Keratinocyte (primary cell): ENCODE results near the gene FOCAD. TPM values are rescaled to one million over a fixed set of nuclear protein-coding genes. Genes with fewer than 3 reads are reported as not detected.

Experiments used
- DNase-seq: peaks from one replicate; pipeline ENCODE4 v3.0.0-alpha.2; 2011; ENCODE audit warnings: low read depth, missing footprints, low spot score
- FAIRE-seq: peaks from 2 replicates; lab custom pipeline; 2011; peaks lifted over from hg19 to GRCh38; lab: Jason Lieb, UNC
- H2AFZ ChIP-seq: 2 replicates; pipeline ENCODE4 v1.6.0; 2012; ENCODE audit warnings: low read length, control low read depth, inconsistent platforms; ENCODE audit not compliant: control insufficient read depth
- H3K27ac ChIP-seq: 2 replicates; pipeline ENCODE4 v1.5.1; 2011; ENCODE audit warnings: low read length; ENCODE audit not compliant: control insufficient read depth, insufficient read depth
- H3K27me3 ChIP-seq: 3 replicates; pipeline ENCODE4 v1.6.0; 2011; ENCODE audit warnings: low read length; ENCODE audit not compliant: control insufficient read depth, insufficient read depth; ENCODE audit errors: extremely low read depth
- H3K36me3 ChIP-seq, 2 experiments: 2 replicates in 1 of 2; 3 replicates in 1 of 2; pipeline ENCODE4 v1.5.1; 2011; ENCODE audit warnings: low read length in 2 of 2, mild to moderate bottlenecking in 1 of 2; ENCODE audit not compliant: control insufficient read depth in 2 of 2, insufficient read depth in 2 of 2; ENCODE audit errors: extremely low read depth in 1 of 2
- H3K4me1 ChIP-seq: 3 replicates; pipeline ENCODE4 v1.5.1; 2011; ENCODE audit warnings: low read length; ENCODE audit not compliant: control insufficient read depth, insufficient read depth; ENCODE audit errors: extremely low read depth
- H3K4me2 ChIP-seq: 3 replicates; pipeline ENCODE4 v1.6.0; 2011; ENCODE audit warnings: low read depth, low read length; ENCODE audit not compliant: control insufficient read depth, insufficient read depth; ENCODE audit errors: extremely low read depth
- H3K4me3 ChIP-seq, 3 experiments: fragments of 200-600 bp in 1 of 3; sonication (generic) in 1 of 3; 2 replicates in 2 of 3; 3 replicates in 1 of 3; pipeline ENCODE4 v1.5.1; 2011 to 2016; ENCODE audit warnings: low read length in 3 of 3, mild to moderate bottlenecking in 3 of 3, control low read depth in 2 of 3, inconsistent platforms in 1 of 3, low read depth in 1 of 3, mixed read lengths in 1 of 3, mixed run types in 1 of 3, moderate library complexity in 1 of 3; ENCODE audit not compliant: control insufficient read depth in 2 of 3, insufficient read depth in 2 of 3; ENCODE audit errors: extremely low read depth in 1 of 3
- H3K79me2 ChIP-seq: 2 replicates; pipeline ENCODE4 v1.6.0; 2012; ENCODE audit warnings: low read length; ENCODE audit not compliant: control insufficient read depth, insufficient read depth
- H3K9ac ChIP-seq: 3 replicates; pipeline ENCODE4 v1.6.0; 2011; ENCODE audit warnings: low read length; ENCODE audit not compliant: control insufficient read depth, insufficient read depth; ENCODE audit errors: extremely low read depth
- H3K9me1 ChIP-seq: 3 replicates; pipeline ENCODE4 v1.6.0; 2011; ENCODE audit warnings: low read length; ENCODE audit not compliant: control insufficient read depth, insufficient read depth; ENCODE audit errors: extremely low read depth
- H3K9me3 ChIP-seq: 2 replicates; pipeline ENCODE4 v1.5.1; 2012; ENCODE audit warnings: low read depth, low read length; ENCODE audit not compliant: control insufficient read depth
- H4K20me1 ChIP-seq: 3 replicates; pipeline ENCODE4 v1.6.0; 2011; ENCODE audit warnings: low read length; ENCODE audit not compliant: control insufficient read depth, insufficient read depth; ENCODE audit errors: extremely low read depth
- CTCF ChIP-seq, 3 experiments: IDR thresholded peaks in 1 of 3; conservative IDR thresholded peaks in 1 of 3; optimal IDR thresholded peaks in 1 of 3; 2 replicates in 2 of 3; 3 replicates in 1 of 3; pipeline versions ENCODE3 to v1.5.1; 2011; ENCODE audit warnings: low read length in 3 of 3, mild to moderate bottlenecking in 3 of 3, moderate library complexity in 2 of 3, control low read depth in 1 of 3, inconsistent platforms in 1 of 3; ENCODE audit not compliant: insufficient read depth in 2 of 3; ENCODE audit errors: extremely low read depth in 1 of 3
- EZH2 ChIP-seq: IDR thresholded peaks from one replicate; pipeline ENCODE4 v1.6.1; 2012; ENCODE audit warnings: inconsistent platforms, mild to moderate bottlenecking, low read length, moderate library complexity
- dilution Hi-C: fragments of 300-500 bp; cut with MboI; formaldehyde crosslinking; loops from one replicate; pipeline ENCODE4 v1.7.0; 2020; ENCODE audit warnings: low sequenced_read_pairs; ENCODE audit not compliant: extremely low pct_ligation_motif_present
- polyA plus RNA-seq, 5 experiments: library from polyadenylated mRNA; depleted of rRNA in 3 of 5; stranded (reverse) in 3 of 5; stranded (forward) in 1 of 5; unstranded in 1 of 5; fragments of >200 nt; gene quantifications; 1 replicate in 1 of 5; 2 replicates in 3 of 5; 3 replicates in 1 of 5; pipeline versions ENCODE4 v1.2.1 to v1.2.3, GENCODE V29; 2011 to 2012; ENCODE audit warnings: missing spikeins in 2 of 5, low read depth in 1 of 5, low replicate concordance in 1 of 5

Gene FOCAD
- polyA plus RNA-seq, 1 donor (not counting 4 experiments of a cell fraction or from before 2014, with no cell fraction given), result 33.1 TPM

- Histone ChIP-seq H3K4me2 (no peak overlapping the region), H4K20me1 (no peaks in the 10 kb centered on the region), H3K9me1 (no peaks in the 10 kb centered on the region), H2AFZ (no peak overlapping the region), H3K36me3 (no peaks in the 10 kb centered on the region), H3K27ac (no peak overlapping the region), H3K9me3 (no peaks in the 10 kb centered on the region), H3K4me1 (no peaks in the 10 kb centered on the region), H3K27me3 (no peaks in the 10 kb centered on the region), H3K79me2 (no peaks in the 10 kb centered on the region), H3K4me3 (no peak overlapping the region), H3K9ac (no peak overlapping the region)
- DNase-seq, result no peak
- dilution Hi-C loops, result no loop called here
- TF ChIP-seq EZH2 (no peak), CTCF (optimal IDR thresholded peaks at IDR 0.05 in 1 of 3, IDR thresholded peaks at IDR 0.05 in 1 of 3, conservative IDR thresholded peaks at IDR 0.05 in 1 of 3; ENCODE audit: extremely low read depth in 1 of 3, insufficient read depth in 2 of 3, low read length in 3 of 3) (no peak)
- no peak for FAIRE-seq
Measured at GRCh38 chr9:20636888-20637440, 47.1 kb upstream of the FOCAD start.

- Histone ChIP-seq H2AFZ (no peak overlapping the region), H3K4me3 (no peak overlapping the region), H3K27me3 (no peaks in the 10 kb centered on the region), H3K4me2 (no peak overlapping the region), H3K4me1 (no peaks in the 10 kb centered on the region), H3K9me1 (no peaks in the 10 kb centered on the region), H3K36me3 (no peaks in the 10 kb centered on the region), H3K79me2 (no peaks in the 10 kb centered on the region), H4K20me1 (no peaks in the 10 kb centered on the region), H3K9ac (no peak overlapping the region), H3K9me3 (no peaks in the 10 kb centered on the region), H3K27ac (no peak overlapping the region)
- FAIRE-seq, result peak; percentile 91
- dilution Hi-C loops, result no loop called here
- no peak for DNase-seq
- TF ChIP-seq CTCF (optimal IDR thresholded peaks at IDR 0.05 in 1 of 3, IDR thresholded peaks at IDR 0.05 in 1 of 3, conservative IDR thresholded peaks at IDR 0.05 in 1 of 3; ENCODE audit: extremely low read depth in 1 of 3, insufficient read depth in 2 of 3, low read length in 3 of 3), result no peak
Measured at GRCh38 chr9:20640331-20641187, 43.5 kb upstream of the FOCAD start.
